Stimulated activated naive CD8-positive, alpha-beta T cell treated with anti-CD3 and anti-CD28 coated beads, Interleukin-15, Interleukin-2, amounts not matched to agents 100 U/mL and 50 U/mL, for 24 hours (primary cell): ENCODE measurements around the gene LCE3C.
"Not testable (repeated sequence)": the region's sequence is repeated elsewhere in the genome, so short reads cannot be mapped to it uniquely, and the experiment has no call there.

Experiments
- ATAC-seq: fragments of 150-1000 bp; cut with Tn5 transposase; one replicate; pipeline ENCODE4 v1.10.0; 2021
- DNase-seq: peaks from one replicate; pipeline ENCODE4 v3.0.0; 2021

Gene LCE3C, protein sequence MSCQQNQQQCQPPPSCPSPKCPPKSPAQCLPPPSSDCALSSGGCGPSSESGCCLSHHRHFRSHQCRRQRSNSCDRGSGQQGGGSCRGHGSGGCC

DNA sequence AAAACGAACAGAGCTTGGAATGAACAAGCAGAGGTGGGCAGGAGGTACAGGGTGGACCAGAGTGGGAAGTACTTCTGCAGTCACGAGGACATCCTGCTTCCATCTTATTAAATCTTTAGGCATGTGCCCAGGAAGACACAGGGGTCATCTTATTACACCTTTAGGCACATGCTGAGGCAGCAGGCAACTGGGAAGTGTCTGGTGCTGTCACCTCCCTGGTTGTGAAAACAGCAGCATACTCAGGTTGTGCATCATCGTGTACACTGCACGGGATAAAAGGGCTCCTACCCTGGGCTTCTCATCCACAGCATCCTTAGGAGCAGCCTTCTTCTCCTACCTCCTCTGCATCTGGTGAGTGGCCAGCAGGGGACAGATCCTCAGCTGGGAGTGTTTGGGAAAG is at the start of gene LCE3C:
Gene LCE3C (plus strand): TSS at position 301 of the 400 bp plus-strand sequence. CDS start 498 bp downstream, outside the sequence.
- DNase-seq, result no peak
- no peak for ATAC-seq

DNA sequence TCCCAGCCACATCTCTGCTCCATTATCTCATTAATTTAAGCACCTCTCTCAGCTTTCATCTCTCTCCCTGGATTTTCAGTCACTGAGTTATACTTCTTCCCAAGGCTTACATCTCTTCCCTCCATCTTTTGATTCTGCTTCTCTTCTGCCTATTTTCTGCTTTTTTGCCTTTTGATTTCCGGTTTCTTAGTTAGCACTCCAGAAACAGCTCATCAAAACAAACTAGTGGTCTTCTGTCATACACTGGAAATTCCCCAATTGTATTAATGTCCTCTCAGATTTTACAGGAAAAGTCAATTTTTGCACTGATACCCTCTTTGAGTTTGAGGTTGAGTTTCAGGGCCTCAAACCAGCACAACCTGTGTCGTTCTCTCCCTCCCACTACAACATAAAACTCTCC is 34.9 kb upstream of the LCE3C start:
- no peak for DNase-seq
- no peak for ATAC-seq

DNA sequence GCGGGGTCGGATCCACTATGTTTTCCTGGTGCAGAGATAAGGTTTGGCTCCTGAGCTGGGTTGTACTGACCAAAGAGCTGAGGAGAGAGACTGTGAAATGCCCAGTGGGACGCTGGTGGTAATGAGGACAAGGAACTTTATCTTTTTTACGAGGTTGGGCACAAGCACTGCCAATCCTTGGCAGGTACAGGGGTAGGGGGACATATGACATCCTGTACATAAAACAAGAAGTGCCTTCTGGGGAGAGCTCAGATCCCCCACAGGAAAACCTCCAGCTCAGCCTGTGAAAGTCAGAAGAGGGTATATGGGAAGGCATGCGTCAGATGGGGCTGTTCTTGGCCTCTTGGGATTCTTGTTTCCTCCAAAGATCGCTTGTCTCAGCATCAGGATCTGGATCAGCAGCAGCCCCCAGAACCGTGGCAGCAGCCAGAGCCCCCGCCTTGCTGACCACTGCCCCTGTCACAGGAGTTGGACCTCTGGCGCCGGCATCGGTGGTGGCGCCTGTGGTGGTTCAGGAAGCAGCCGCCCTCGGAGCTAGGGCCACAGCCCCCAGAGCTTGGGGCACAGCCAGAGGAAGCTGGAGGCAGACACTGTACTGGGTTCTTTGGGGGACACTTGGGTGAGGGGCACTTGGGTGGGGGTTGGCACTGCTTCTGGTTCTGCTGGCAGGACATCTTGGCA is 34.4 kb upstream of the LCE3C start:
- ATAC-seq, result no peak

DNA sequence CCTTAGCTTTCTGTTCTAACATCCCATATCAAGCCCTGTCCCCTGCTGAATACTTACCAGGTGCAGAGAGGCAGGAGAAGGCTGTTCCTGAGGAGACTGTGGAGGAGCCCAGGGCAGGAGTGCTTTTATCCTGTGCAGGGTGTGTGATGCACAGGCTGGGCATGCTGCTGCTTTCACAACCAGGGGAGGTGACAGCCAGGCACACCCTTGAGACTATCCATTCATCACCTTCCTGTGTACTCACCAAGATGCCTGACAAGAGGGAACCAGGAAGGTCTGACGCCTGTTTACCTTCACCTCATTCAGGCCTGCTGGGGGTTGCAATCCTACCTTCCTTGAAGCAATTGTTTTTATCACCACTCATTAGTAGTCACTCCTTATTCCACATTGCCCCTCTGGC is 33.4 kb upstream of the LCE3C start, which contains the start of gene LCE3E:
Gene LCE3E (minus strand): TSS at position 100 of the 400 bp plus-strand sequence. CDS start 572 bp downstream, outside the sequence.
- DNase-seq (no peak), ATAC-seq (no peak)

More for the DNA sequence above, 34.4 kb upstream of the LCE3C start:
- DNase-seq, result no peak

DNA sequence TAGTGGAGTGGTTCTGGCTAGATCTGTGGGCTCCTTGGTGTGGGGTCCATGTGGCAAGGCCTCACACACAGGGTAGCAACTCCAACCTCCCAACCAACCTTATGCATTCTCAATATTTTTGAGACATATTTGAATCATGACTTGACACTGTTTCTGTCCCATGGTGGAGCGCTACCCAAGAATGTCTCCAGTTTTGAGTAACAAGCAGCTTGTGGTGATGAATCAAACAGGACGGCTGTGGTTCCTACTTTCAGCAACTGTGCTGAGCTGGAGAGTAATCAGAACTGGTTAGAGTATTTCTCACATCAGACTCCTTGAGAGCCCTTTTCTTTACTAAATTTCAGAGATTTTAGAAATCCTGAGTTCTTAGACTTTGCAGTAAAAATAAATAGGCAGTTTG is 22.9 kb upstream of the LCE3C start:
- ATAC-seq, result peak; percentile 19
- DNase-seq, result no peak

DNA sequence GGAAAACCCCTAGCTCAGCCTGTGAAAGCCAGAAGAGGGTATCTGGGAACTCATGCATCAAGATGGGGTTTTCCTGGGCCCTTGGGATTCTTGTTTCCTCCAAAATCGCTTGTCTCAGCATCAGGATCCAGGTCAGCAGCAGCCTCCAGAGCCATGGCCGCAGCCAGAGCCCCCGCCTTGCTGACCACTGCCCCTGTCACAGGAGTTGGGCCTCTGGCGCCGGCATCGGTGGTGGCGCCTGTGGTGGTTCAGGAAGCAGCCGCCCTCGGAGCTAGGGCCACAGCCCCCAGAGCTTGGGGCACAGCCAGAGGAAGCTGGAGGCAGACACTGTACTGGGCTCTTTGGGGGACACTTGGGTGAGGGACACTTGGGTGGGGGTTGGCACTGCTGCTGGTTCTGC is 20.5 kb upstream of the LCE3C start:
- ATAC-seq, DNase-seq: not testable (repeated sequence)

DNA sequence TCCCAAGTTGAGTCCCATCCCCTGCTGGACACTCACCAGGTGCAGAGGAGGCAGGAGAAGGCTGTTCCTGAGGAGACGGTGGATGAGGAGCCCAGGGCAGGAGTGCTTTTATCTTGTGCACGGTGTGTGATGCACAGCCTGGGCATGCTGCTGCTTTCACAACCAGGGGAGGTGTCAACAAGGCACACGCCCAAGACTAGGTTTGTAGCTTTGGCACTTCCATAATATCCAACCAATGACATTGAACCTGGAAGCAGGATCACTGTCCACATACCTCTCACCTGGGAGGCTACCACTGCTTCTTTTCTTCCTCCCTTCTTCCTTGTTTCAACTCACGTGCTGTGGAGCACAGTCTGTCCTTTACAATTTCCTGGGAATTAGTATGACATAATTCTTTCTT is 19.6 kb upstream of the LCE3C start, which contains the start of gene LCE3D:
Gene LCE3D (minus strand): TSS at position 84 of the 400 bp plus-strand sequence. CDS start 580 bp downstream, outside the sequence.
- ATAC-seq, result no peak
- DNase-seq, result no peak

DNA sequence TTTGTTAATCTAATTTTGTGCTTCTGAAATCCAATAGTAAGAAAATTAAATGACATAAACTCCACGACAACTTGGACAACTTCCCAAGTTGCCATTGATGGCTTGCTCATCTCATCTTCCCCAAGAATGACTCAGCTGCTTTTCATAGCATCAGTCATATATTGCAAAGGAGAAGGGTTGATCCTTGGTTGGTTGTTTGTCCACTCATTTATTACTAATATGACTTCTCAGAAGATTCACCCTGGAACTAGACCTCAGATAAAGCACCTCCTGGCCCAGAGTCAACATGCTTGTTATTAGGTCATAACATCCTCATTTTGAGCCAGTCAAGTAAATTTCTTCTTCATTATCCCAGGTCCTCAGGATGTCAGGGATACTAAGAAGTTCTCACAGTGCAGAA is 17.4 kb upstream of the LCE3C start:
- ATAC-seq, result no peak

DNA sequence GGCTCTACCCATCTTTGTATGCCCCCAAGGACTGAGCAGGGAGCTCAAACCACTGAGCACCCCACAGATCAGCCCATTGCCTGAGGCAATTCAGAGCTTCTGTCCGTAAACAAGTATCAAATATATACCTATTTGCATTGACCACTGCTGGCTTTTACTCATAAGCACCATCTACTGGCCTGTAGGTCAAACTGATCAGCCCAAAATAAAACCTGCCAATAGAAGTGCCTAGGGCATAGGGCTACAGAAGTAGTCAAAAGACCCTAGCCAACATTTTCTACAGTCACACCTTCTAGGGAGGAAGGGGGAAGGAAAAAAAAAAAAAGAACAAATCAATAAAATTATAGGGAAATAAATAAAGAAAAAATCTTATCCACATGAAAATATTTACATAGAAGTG is 14.4 kb upstream of the LCE3C start:
- ATAC-seq, result no peak
- no peak for DNase-seq

More for the DNA sequence above, 17.4 kb upstream of the LCE3C start:
- DNase-seq, result no peak

DNA sequence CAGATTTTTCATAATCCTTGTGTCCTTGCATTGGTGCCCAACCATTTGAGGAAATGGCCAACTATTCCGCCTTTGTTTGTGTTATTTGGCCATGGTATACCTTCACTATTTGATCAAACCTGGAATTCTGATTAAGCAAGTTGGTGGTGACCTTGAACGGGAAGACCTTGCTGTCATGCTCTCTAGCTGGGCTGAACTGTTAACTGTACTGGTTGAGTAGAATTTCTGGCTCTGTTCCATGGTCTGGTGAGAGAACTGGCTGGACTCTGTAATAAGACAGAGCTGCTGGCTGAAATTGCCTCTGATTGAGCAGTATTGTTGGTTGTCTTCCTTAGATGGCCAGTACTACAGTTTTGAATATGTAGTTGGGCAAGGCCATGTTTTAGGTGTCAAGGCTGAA is 3.0 kb upstream of the LCE3C start:
- DNase-seq, result no peak
- no peak for ATAC-seq

DNA sequence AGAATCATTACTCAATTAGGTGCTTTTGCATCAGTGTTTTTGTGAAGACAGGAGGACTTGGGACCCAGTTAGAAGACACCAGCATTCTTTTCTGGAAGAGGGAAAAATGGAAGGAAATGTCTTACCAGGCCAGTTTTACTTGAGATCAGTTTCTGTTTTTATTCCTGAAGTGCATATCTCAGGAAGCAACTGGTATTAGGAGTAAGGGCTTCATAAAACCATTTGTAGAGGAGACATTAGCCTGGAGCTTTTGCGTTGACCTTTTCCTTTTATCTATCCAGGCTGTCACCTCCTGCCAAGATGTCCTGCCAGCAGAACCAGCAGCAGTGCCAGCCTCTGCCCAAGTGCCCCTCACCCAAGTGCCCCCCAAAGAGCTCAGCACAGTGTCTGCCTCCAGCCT is 13.5 kb downstream of the LCE3C start, which contains the start of gene LCE3B:
Gene LCE3B (plus strand): TSS at position 301 of the 400 bp plus-strand sequence. CDS start 0 bp downstream, at position 301.
- DNase-seq (no peak), ATAC-seq (no peak)

DNA sequence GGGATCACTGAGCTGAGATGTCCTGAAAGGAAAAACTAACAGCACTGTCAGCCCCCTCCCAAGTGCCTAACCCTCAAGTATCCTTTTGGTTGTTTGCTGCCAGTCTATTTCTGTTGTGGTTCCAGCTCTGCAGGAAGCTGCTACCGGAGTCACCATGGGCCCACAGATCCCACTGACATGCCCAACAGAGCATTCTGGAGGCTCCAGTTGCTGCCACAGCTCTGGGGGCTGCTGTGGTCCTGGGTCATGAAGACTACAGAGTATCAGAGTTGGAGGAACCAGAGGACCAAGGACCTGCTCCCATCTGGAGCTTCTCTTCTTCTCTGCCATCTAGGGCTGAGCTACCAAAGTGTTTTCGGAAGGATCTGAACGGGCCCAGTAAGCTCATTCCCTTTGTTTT is 22.0 kb downstream of the LCE3C start:
- no peak for ATAC-seq
- no peak for DNase-seq

DNA sequence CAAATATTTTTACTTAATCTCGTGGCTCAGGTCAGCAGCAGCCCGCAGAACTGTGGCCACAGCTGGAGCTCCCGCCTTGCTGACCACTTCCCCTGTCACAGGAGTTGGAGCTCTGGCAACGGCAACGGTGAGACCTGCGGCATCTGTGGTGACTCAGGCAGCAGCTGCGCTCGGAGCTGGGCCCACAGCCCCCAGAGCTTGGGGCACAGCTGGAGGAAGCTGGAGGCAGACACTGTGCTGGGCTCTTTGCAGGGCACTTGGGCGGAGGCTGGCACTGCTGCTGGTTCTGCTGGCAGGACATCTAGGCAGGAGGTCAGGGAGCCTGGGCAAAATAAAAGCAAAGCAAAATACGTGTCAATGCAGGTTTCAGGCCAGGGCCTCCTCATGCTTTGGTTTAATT is 22.8 kb downstream of the LCE3C start, which contains the start of gene LCE3A:
Gene LCE3A (minus strand): TSS at position 301 of the 400 bp plus-strand sequence. CDS start 0 bp downstream, at position 301.
- DNase-seq, result no peak
- no peak for ATAC-seq

DNA sequence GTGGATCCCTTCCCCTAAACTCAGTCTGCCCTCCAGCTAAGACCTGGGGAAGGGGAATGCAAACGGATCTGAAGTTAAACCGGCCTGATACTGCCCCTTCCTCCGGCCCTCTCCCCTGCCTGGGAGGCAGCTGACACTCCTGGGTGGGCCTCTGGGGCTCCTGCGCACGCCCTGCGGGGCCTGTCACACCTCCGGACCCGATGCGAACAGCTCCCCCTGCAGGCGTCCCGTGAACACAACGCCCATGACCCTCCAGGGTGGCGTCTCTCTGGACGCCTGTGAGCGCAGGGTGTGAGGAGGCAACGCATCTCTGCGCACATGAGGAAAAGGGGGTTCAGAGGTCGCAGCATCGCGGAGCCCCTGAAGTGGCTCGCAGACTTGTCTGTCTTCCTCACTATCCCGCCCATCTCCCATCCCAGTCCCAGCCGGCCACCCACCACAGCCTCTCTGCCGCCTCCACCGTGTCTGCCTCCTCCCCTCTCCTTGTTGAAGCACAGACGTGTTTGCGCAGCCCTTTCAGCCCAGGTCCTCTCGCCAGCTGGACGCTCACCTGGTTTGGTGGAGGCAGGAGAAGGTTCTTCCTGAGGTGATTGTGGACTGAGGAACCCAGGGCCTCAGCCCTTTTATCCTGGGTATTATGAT is 23.3 kb downstream of the LCE3C start:
- peak; percentile 37 for DNase-seq
- no peak for ATAC-seq

DNA sequence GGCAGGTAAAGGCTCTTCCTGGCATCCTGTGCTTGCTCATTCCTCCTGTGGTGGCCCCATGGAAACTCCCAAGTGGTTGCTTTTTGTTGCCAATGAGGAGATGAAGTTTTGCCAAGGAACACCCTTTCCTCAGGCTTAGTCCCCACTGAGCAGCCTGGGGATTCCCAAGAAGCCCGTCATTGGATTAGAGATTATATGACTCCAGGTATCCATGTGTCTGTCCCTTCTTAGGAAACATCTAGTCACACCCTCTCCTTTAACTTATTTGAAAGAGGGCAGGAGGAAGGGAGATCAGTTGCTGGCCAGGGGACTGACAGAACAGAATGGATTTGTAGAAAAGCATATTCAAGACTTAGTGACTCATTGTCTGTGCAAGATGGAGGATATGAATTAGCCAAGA is 26.7 kb downstream of the LCE3C start:
- no peak for ATAC-seq
- no peak for DNase-seq

DNA sequence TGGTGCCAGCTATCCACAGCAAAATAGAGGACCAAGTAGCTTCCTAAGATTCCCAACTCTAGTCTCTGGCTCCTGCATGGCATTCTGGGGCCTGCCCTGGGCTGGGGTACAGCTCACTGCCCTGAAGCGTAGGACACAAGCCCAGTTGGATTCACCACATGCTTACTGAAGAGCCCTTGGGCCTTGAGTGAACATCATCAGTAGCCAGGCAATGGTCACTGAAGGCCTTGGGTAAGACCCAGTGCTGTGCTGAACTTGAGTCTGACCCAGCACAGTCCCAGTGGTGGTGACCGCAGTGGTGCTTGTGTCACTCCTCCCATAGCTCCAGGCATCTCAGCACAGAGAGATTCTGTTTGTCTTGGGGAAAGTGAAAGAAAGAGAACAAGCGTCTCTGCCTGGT is 30.6 kb downstream of the LCE3C start:
- no peak for ATAC-seq
- no peak for DNase-seq

DNA sequence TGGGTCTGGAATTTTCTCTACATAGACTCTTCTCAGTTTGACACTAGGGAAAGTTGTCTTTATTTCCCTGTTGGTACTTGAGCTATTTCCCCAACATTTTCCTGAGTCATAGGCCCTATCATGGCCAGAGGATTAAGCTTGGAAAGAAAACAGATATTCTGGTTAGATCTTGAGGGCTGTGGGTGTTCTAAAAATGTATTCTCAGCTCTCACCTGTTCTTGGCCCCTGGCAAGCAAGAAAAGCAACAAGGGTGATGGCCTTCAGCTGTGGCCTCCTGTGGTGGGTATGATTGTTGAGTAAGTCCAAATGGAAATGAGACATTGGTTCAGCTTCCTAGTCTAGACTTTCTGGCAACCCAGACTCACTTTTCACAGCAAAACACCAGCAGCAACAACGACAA is 40.3 kb downstream of the LCE3C start:
- DNase-seq (no peak), ATAC-seq (no peak)

DNA sequence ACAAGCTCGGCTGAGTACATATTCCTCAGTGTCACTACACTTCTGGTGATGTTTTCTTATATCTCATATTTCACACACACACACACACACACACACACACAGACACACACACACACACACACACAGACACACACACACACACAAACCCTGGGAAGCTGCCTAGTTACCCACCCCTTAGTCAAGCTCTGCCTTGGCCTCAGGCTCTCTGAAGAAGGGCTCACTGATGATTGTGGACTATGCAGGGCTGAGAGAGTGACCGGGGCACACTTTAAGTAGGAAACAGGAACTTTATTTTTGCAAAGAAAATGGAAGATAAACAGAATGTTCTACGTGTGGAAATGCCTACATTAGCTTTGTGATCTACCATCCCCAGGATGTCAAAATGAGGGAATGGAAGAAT is 43.9 kb downstream of the LCE3C start:
- DNase-seq (no peak), ATAC-seq (no peak)

DNA sequence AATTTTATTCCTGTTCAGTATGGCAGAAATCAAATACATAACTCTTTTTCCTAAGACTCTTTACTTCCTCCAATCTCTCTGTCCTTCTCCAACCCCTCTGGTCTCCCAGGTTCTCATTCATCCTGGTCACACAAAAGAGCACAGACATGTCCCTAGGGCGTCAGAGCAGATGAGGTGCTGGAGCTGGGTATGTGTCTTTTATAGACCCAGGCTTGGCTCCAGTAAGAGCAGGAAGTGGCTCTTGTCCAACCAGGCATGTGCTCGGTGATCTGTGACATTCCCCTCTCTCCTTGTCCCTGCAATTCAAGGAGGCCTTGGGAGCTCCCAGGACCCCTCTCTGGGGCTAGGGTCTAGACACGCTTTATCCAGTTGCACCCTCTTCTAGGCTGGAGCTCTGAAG is 45.1 kb downstream of the LCE3C start:
- no peak for ATAC-seq

DNA sequence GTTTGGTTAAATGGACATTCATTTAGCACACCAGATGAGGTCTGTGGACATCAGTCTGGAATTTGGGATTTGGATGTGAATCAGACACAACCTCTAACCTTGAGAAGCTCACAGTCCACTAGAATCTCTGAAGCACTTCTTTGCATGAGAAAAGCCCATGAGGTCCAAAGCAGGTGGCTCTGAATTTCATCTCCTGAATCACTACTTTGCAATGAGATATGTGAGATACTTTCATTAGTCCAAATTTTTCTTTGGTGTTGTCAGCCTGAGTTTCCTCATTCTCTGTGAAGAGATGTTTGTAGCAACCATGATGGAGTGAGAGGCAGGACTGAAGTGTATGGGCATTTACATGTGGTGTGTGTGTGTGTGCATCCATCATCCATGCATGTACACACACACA is 46.6 kb downstream of the LCE3C start:
- no peak for DNase-seq
- ATAC-seq, result no peak

More for the DNA sequence above, 45.1 kb downstream of the LCE3C start:
- DNase-seq, result no peak
